HL-60 (cell line): ENCODE measurements around the gene CD1C.
"Not testable (repeated sequence)": the region's sequence is repeated elsewhere in the genome, so short reads cannot be mapped to it uniquely, and the experiment has no call there.

Source experiments
- DNase-seq, 2 experiments: peaks; one replicate each; pipeline ENCODE4 v3.0.0-alpha.2; 2010 to 2020; ENCODE audit warnings: low read depth in 1 of 2, low spot score in 1 of 2
- H3K27ac ChIP-seq: fragments of 250-450 bp; sonication (Bioruptor Pico); replicated peaks from 2 replicates; pipeline ENCODE4 v1.5.1; 2020; ENCODE audit warnings: mild to moderate bottlenecking, moderate library complexity
- H3K27me3 ChIP-seq: fragments of 250-450 bp; sonication (Bioruptor Pico); 2 replicates; pipeline ENCODE4 v1.5.1; 2021; ENCODE audit warnings: mild to moderate bottlenecking, moderate library complexity; ENCODE audit not compliant: insufficient read depth, poor library complexity, severe bottlenecking
- H3K4me3 ChIP-seq: replicated peaks from 2 replicates; pipeline ENCODE4 v1.5.1; 2011; ENCODE audit warnings: mild to moderate bottlenecking, control low read depth, low read length; ENCODE audit not compliant: insufficient read depth
- GABPA ChIP-seq: IDR thresholded peaks from 2 replicates; pipeline ENCODE4 v1.6.1; 2012; ENCODE audit warnings: low read depth
- POLR2AphosphoS5 ChIP-seq: IDR thresholded peaks from 2 replicates; pipeline ENCODE4 v1.6.1; 2012; ENCODE audit warnings: low read depth
- REST ChIP-seq: IDR thresholded peaks from 2 replicates; pipeline ENCODE4 v1.6.1; 2012; ENCODE audit warnings: low read depth; ENCODE audit not compliant: insufficient replicate concordance
- SPI1 ChIP-seq: IDR thresholded peaks from 2 replicates; pipeline ENCODE4 v1.6.1; 2012; ENCODE audit warnings: low read depth, mild to moderate bottlenecking, borderline replicate concordance
- TF ChIP-seq, protein P1 (sequence below): IDR thresholded peaks from one replicate; pipeline ENCODE4 v1.5.1; 2011; ENCODE audit warnings: low read length, control low read depth, inconsistent platforms; ENCODE audit not compliant: insufficient read depth

CD1C gene

DNA sequence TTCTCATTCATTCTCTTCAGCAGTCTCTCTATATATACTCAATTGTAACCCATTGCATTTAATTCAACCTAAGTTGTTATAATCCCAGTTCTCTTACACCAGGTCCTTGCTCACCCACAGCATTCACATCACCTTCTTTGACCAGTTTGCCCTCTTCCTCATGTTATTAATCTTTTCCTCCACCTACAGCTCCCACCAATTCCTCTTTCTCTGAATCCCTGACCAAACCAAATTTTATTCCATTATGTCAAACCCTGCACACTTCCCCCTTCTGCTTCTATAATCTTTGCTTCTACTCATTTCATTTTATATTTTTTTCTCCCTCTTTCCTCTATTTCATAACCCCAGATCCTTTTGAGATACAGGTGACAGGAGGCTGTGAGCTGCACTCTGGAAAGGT lies 34.1 kb upstream of the CD1C start:
- no peak overlapping the region for H3K27ac ChIP-seq
- no peaks in the 10 kb centered on the region for H3K27me3 ChIP-seq
- DNase-seq = no peak
- no peak overlapping the region for H3K4me3 ChIP-seq
- TF ChIP-seq, protein P1, sequence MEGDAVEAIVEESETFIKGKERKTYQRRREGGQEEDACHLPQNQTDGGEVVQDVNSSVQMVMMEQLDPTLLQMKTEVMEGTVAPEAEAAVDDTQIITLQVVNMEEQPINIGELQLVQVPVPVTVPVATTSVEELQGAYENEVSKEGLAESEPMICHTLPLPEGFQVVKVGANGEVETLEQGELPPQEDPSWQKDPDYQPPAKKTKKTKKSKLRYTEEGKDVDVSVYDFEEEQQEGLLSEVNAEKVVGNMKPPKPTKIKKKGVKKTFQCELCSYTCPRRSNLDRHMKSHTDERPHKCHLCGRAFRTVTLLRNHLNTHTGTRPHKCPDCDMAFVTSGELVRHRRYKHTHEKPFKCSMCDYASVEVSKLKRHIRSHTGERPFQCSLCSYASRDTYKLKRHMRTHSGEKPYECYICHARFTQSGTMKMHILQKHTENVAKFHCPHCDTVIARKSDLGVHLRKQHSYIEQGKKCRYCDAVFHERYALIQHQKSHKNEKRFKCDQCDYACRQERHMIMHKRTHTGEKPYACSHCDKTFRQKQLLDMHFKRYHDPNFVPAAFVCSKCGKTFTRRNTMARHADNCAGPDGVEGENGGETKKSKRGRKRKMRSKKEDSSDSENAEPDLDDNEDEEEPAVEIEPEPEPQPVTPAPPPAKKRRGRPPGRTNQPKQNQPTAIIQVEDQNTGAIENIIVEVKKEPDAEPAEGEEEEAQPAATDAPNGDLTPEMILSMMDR = no peak
- TF ChIP-seq POLR2AphosphoS5 (no peak), SPI1 (no peak), GABPA (no peak), REST (no peak)

DNA sequence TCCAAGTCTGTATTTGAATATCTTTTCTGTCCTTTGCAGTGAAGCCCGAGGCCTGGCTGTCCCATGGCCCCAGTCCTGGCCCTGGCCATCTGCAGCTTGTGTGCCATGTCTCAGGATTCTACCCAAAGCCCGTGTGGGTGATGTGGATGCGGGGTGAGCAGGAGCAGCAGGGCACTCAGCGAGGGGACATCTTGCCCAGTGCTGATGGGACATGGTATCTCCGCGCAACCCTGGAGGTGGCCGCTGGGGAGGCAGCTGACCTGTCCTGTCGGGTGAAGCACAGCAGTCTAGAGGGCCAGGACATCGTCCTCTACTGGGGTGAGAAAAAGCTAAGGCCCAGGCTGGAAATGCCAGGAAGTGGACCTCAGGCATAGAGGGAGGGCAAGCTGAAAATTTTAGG lies 33.0 kb upstream of the CD1C start:
- H3K4me3 ChIP-seq, H3K27me3 ChIP-seq, H3K27ac ChIP-seq, DNase-seq: not testable (repeated sequence)

- peak; percentile 85 for TF ChIP-seq SPI1
- TF ChIP-seq, protein P1 = no peak
- TF ChIP-seq REST = no peak
- no peaks in the 10 kb centered on the region for H3K27me3 ChIP-seq
- H3K27ac ChIP-seq = no peak overlapping the region
- no peak overlapping the region for H3K4me3 ChIP-seq
- DNase-seq = no peak
Observed at GRCh38 chr1:158257888-158258287, 31.8 kb upstream of the CD1C start.

- Histone ChIP-seq H3K27ac (no peak overlapping the region), H3K4me3 (no peak overlapping the region), H3K27me3 (no peaks in the 10 kb centered on the region)
- no peak for TF ChIP-seq REST
- no peak for TF ChIP-seq GABPA
- TF ChIP-seq POLR2AphosphoS5 = no peak
- TF ChIP-seq SPI1 = no peak
- DNase-seq = no peak
Observed at GRCh38 chr1:158259117-158259516, 30.6 kb upstream of the CD1C start.
